Heart left ventricle (tissue), 13 donors: ENCODE results near the gene WDCP.

Source experiments
- CTCF ChIP-seq, 12 donors: fragments of 200-600 bp; sonication (generic) in 4 of 12; IDR thresholded peaks; one replicate each; pipeline versions ENCODE4 v1.5.0 to v1.8.0; 2018 to 2022; ENCODE audit warnings: antibody characterized with exemption in 12 of 12, mild to moderate bottlenecking in 5 of 12
- POLR2A ChIP-seq, 2 donors: fragments of 450-650 bp; IDR thresholded peaks; one replicate each; pipeline ENCODE4 v1.6.1; 2017; ENCODE audit warnings: antibody characterized with exemption in 2 of 2, mild to moderate bottlenecking in 2 of 2, moderate library complexity in 2 of 2
- donor health status: ischemic (EF 13 %, LVEDD 7.1; RV severe dilation, severe dysfunction).
- donor health status: DM: no; HTN: yes; CAD: no.
- donor health status: DM: no; HTN: no; CAD: no.
- donor health status: ischemic (EF 25% LVEDD 6.9; RV normal size, moderate dysfunction).
- donor health status: ischemic (EF 25% LVEDD 5.7; RV mildly dilated, moderate dysfunction).
- donor health status: ischemic (EF 35%, LVEDD 5.7; RV mildly dilated, moderate dysfunction).
- donor health status: nonischemic (EF 11% LVEDD 7.7; RV severe dilation, severe dysfunction).
- donor health status: DM: yes; HTN: yes; CAD: no.
- donor health status: PGD.
- donor health status: ischemic (EF 29% LVEDD 5.4; RV normal size, mild dysfunction).
- donor health status: nonischemic (EF 23%, LVEDD 6.1; RV moderate dilation, normal function).

GRCh38 chr2:24012521-24013188 lies 34.5 kb downstream of the WDCP start:
- TF ChIP-seq CTCF (IDR thresholded peaks at IDR 0.05) (no peak), POLR2A (IDR thresholded peaks at IDR 0.05) (no peak)
